GM23338 (cell line): ENCODE data around the gene EPHB6. TPM values are rescaled to one million over a fixed set of nuclear protein-coding genes. Genes with fewer than 3 reads are reported as not detected.

Source experiments
- ATAC-seq: fragments of 200-7000 bp; cut with Tn5 transposase; 3 replicates; pipeline ENCODE4 v1.9.1; 2020
- DNase-seq: peaks from one replicate; pipeline ENCODE4 v3.0.0-alpha.2; 2015; ENCODE audit warnings: low spot score
- H2AFZ ChIP-seq: fragments of 200-600 bp; sonication (generic); 2 replicates; pipeline ENCODE4 v1.8.0; 2016; ENCODE audit warnings: antibody characterized with exemption, mild to moderate bottlenecking, moderate library complexity
- H3F3A ChIP-seq: fragments of 200-600 bp; sonication (generic); replicated peaks from 2 replicates; pipeline ENCODE4 v1.8.0; 2017; ENCODE audit warnings: antibody characterized with exemption, mixed run types, low read depth
- H3K27ac ChIP-seq: fragments of 200-600 bp; sonication (generic); 2 replicates; pipeline ENCODE4 v1.6.1; 2016; ENCODE audit warnings: low read depth
- H3K27me3 ChIP-seq: fragments of 200-600 bp; sonication (generic); 2 replicates; pipeline ENCODE4 v1.8.0; 2016; ENCODE audit warnings: mild to moderate bottlenecking, mixed run types, moderate library complexity; ENCODE audit not compliant: insufficient read depth
- H3K36me3 ChIP-seq: fragments of 200-600 bp; sonication (generic); 2 replicates; pipeline ENCODE4 v1.8.0; 2016; ENCODE audit warnings: mild to moderate bottlenecking; ENCODE audit not compliant: insufficient read depth
- H3K4me1 ChIP-seq: fragments of 200-600 bp; sonication (generic); 2 replicates; pipeline ENCODE4 v1.8.0; 2016; ENCODE audit warnings: mild to moderate bottlenecking, moderate library complexity; ENCODE audit not compliant: insufficient read depth
- H3K4me2 ChIP-seq: fragments of 200-600 bp; sonication (generic); 2 replicates; pipeline ENCODE4 v1.7.1; 2017; ENCODE audit warnings: mixed run types
- H3K4me3 ChIP-seq: fragments of 200-600 bp; sonication (generic); 2 replicates; pipeline ENCODE4 v1.6.1; 2016; ENCODE audit warnings: mixed run types
- H3K79me2 ChIP-seq: fragments of 200-600 bp; sonication (generic); replicated peaks from 2 replicates; pipeline ENCODE4 v1.8.0; 2017; ENCODE audit warnings: mild to moderate bottlenecking; ENCODE audit not compliant: insufficient read depth
- H3K9me2 ChIP-seq: fragments of 200-600 bp; sonication (generic); 2 replicates; pipeline ENCODE4 v1.8.0; 2017; ENCODE audit not compliant: insufficient read depth
- H4K20me1 ChIP-seq: fragments of 200-600 bp; sonication (generic); replicated peaks from 2 replicates; pipeline ENCODE4 v1.8.0; 2017; ENCODE audit warnings: mild to moderate bottlenecking; ENCODE audit not compliant: insufficient read depth
- H3K27ac Mint-ChIP-seq: 2 replicates; pipeline ENCODE4 v1.8.0; 2020; ENCODE audit warnings: inconsistent platforms, mild to moderate bottlenecking, moderate library complexity, mixed read lengths
- H3K27me3 Mint-ChIP-seq: 3 replicates; pipeline ENCODE4 v1.8.0; 2022; ENCODE audit warnings: low read depth, mild to moderate bottlenecking, moderate library complexity, mixed read lengths, inconsistent platforms; ENCODE audit not compliant: insufficient read depth, poor library complexity
- H3K36me3 Mint-ChIP-seq: 3 replicates; pipeline ENCODE4 v1.8.0; 2021; ENCODE audit warnings: low read depth, mild to moderate bottlenecking, inconsistent platforms, moderate library complexity, mixed read lengths
- H3K4me1 Mint-ChIP-seq: 3 replicates; pipeline ENCODE4 v1.8.0; 2020; ENCODE audit warnings: mild to moderate bottlenecking, inconsistent platforms, mixed read lengths
- H3K4me3 Mint-ChIP-seq: 3 replicates; pipeline ENCODE4 v1.8.0; 2021; ENCODE audit warnings: moderate library complexity, mild to moderate bottlenecking, inconsistent platforms, mixed read lengths
- H3K9me3 Mint-ChIP-seq: 3 replicates; pipeline ENCODE4 v1.8.0; 2020; ENCODE audit warnings: moderate library complexity, mild to moderate bottlenecking, inconsistent platforms, mixed read lengths
- CREB1 ChIP-seq: fragments of 250-450 bp; sonication (Bioruptor Pico); IDR thresholded peaks from 2 replicates; pipeline ENCODE4 v1.5.0; 2020; ENCODE audit warnings: low read depth, mild to moderate bottlenecking, moderate library complexity
- EZH2phosphoT487 ChIP-seq: fragments of 200-600 bp; sonication (generic); IDR thresholded peaks from one replicate; pipeline ENCODE4 v1.8.1; 2018; ENCODE audit warnings: antibody characterized with exemption; ENCODE audit not compliant: unreplicated experiment
- JUNB ChIP-seq: IDR thresholded peaks from one replicate; pipeline ENCODE4 v1.6.1; 2016; ENCODE audit warnings: antibody characterized with exemption; ENCODE audit not compliant: unreplicated experiment
- NANOG ChIP-seq: IDR thresholded peaks from 2 replicates; pipeline ENCODE4 v1.6.1; 2016; ENCODE audit warnings: antibody characterized with exemption, borderline replicate concordance
- POLR2AphosphoS5 ChIP-seq: IDR thresholded peaks from 2 replicates; pipeline ENCODE4 v1.6.1; 2016; ENCODE audit warnings: antibody characterized with exemption, low read depth
- STAT1 ChIP-seq: IDR thresholded peaks from one replicate; pipeline ENCODE4 v1.6.1; 2016; ENCODE audit warnings: antibody characterized with exemption; ENCODE audit not compliant: unreplicated experiment
- polyA plus RNA-seq: library from polyadenylated mRNA; unstranded; fragments of >200 nt; fragmentation: Nextera tagmentation; extraction: Ambion mirVana; gene quantifications from 2 replicates; pipeline ENCODE4 v1.2.1, GENCODE V29; 2016
- total RNA-seq: library from RNA; depleted of rRNA; stranded (reverse); fragments of >200 nt; shearing (Covaris generic); gene quantifications from 2 replicates; pipeline ENCODE4 v1.2.3, GENCODE V29; 2014
- TF ChIP-seq, protein P1 (sequence below): fragments of 250-450 bp; sonication (Bioruptor Pico); IDR thresholded peaks from 2 replicates; pipeline ENCODE4 v1.5.0; 2020; ENCODE audit warnings: mild to moderate bottlenecking, moderate library complexity
- TF ChIP-seq, protein P2 (sequence below): IDR thresholded peaks from 2 replicates; pipeline ENCODE4 v1.6.1; 2016; ENCODE audit warnings: antibody characterized with exemption
- TF ChIP-seq, protein P3 (sequence below), 2 experiments: fragments of 200-600 bp in 1 of 2; sonication (generic) in 1 of 2; conservative IDR thresholded peaks; 2 replicates each; pipeline versions ENCODE4 v1.5.1 to v1.6.1; 2016 to 2017; ENCODE audit warnings: antibody characterized with exemption in 2 of 2, low read depth in 2 of 2, mild to moderate bottlenecking in 2 of 2, moderate library complexity in 1 of 2

Gene EPHB6
- total and polyA plus RNA-seq, 2 experiments from 2014 or later = 20.8 to 27.5 TPM

DNA sequence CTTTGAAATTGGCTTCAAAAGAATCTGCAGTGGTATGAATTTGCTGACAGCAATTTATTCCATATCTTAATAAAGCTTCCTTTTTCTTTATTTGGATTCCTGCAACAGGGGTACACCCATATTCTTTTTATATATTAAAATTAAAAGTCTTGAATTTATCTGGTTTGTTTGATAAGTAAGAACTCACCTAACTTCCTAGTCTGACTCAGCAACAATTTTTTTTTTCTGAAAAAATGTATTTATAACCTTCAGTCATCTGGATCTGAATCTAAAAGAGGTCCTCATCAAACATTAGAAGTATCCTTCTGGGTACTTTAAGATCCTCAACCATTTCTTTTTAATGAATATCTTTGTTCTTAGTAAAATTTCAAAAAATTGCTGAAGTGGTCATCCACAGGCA, 4.5 kb downstream of the EPHB6 start:
- Mint-ChIP-seq H3K27ac (no peak overlapping the region), H3K4me3 (no peak overlapping the region), H3K36me3 (no peaks in the 10 kb centered on the region; the same call in 2 of the 3 replicates), H3K27me3 (peaks cover 7% of the 10 kb centered on the region), H3K4me1 (peaks cover 34% of the 10 kb centered on the region), H3K9me3 (no peaks in the 10 kb centered on the region; the same call in 2 of the 3 replicates)
- H3K36me3 ChIP-seq = no peaks in the 10 kb centered on the region; the same call in none of the 2 replicates
- peaks cover 24% of the 10 kb centered on the region for H3K4me1 ChIP-seq
- DNase-seq (no peak), ATAC-seq (no peak)
- no peak overlapping the region for H3K4me3 ChIP-seq
- H3K9me2 ChIP-seq = no peaks in the 10 kb centered on the region
- H3K27ac ChIP-seq = no peak overlapping the region
- peaks cover 11% of the 10 kb centered on the region for H3K27me3 ChIP-seq
- TF ChIP-seq, protein P1, sequence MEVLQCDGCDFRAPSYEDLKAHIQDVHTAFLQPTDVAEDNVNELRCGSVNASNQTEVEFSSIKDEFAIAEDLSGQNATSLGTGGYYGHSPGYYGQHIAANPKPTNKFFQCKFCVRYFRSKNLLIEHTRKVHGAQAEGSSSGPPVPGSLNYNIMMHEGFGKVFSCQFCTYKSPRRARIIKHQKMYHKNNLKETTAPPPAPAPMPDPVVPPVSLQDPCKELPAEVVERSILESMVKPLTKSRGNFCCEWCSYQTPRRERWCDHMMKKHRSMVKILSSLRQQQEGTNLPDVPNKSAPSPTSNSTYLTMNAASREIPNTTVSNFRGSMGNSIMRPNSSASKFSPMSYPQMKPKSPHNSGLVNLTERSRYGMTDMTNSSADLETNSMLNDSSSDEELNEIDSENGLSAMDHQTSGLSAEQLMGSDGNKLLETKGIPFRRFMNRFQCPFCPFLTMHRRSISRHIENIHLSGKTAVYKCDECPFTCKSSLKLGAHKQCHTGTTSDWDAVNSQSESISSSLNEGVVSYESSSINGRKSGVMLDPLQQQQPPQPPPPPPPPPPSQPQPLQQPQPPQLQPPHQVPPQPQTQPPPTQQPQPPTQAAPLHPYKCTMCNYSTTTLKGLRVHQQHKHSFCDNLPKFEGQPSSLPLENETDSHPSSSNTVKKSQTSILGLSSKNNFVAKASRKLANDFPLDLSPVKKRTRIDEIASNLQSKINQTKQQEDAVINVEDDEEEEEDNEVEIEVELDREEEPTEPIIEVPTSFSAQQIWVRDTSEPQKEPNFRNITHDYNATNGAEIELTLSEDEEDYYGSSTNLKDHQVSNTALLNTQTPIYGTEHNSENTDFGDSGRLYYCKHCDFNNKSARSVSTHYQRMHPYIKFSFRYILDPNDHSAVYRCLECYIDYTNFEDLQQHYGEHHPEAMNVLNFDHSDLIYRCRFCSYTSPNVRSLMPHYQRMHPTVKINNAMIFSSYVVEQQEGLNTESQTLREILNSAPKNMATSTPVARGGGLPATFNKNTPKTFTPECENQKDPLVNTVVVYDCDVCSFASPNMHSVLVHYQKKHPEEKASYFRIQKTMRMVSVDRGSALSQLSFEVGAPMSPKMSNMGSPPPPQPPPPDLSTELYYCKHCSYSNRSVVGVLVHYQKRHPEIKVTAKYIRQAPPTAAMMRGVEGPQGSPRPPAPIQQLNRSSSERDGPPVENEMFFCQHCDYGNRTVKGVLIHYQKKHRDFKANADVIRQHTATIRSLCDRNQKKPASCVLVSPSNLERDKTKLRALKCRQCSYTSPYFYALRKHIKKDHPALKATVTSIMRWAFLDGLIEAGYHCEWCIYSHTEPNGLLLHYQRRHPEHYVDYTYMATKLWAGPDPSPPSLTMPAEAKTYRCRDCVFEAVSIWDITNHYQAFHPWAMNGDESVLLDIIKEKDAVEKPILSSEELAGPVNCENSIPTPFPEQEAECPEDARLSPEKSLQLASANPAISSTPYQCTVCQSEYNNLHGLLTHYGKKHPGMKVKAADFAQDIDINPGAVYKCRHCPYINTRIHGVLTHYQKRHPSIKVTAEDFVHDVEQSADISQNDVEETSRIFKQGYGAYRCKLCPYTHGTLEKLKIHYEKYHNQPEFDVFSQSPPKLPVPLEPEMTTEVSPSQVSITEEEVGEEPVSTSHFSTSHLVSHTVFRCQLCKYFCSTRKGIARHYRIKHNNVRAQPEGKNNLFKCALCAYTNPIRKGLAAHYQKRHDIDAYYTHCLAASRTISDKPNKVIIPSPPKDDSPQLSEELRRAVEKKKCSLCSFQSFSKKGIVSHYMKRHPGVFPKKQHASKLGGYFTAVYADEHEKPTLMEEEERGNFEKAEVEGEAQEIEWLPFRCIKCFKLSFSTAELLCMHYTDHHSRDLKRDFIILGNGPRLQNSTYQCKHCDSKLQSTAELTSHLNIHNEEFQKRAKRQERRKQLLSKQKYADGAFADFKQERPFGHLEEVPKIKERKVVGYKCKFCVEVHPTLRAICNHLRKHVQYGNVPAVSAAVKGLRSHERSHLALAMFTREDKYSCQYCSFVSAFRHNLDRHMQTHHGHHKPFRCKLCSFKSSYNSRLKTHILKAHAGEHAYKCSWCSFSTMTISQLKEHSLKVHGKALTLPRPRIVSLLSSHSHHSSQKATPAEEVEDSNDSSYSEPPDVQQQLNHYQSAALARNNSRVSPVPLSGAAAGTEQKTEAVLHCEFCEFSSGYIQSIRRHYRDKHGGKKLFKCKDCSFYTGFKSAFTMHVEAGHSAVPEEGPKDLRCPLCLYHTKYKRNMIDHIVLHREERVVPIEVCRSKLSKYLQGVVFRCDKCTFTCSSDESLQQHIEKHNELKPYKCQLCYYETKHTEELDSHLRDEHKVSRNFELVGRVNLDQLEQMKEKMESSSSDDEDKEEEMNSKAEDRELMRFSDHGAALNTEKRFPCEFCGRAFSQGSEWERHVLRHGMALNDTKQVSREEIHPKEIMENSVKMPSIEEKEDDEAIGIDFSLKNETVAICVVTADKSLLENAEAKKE (CRISPR knock-in tag) = no peak
- TF ChIP-seq CREB1 (no peak), STAT1 (no peak), EZH2phosphoT487 (no peak), POLR2AphosphoS5 (no peak), JUNB (no peak), NANOG (no peak)
- TF ChIP-seq, protein P2, sequence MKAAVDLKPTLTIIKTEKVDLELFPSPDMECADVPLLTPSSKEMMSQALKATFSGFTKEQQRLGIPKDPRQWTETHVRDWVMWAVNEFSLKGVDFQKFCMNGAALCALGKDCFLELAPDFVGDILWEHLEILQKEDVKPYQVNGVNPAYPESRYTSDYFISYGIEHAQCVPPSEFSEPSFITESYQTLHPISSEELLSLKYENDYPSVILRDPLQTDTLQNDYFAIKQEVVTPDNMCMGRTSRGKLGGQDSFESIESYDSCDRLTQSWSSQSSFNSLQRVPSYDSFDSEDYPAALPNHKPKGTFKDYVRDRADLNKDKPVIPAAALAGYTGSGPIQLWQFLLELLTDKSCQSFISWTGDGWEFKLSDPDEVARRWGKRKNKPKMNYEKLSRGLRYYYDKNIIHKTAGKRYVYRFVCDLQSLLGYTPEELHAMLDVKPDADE = no peak
- TF ChIP-seq, protein P3, sequence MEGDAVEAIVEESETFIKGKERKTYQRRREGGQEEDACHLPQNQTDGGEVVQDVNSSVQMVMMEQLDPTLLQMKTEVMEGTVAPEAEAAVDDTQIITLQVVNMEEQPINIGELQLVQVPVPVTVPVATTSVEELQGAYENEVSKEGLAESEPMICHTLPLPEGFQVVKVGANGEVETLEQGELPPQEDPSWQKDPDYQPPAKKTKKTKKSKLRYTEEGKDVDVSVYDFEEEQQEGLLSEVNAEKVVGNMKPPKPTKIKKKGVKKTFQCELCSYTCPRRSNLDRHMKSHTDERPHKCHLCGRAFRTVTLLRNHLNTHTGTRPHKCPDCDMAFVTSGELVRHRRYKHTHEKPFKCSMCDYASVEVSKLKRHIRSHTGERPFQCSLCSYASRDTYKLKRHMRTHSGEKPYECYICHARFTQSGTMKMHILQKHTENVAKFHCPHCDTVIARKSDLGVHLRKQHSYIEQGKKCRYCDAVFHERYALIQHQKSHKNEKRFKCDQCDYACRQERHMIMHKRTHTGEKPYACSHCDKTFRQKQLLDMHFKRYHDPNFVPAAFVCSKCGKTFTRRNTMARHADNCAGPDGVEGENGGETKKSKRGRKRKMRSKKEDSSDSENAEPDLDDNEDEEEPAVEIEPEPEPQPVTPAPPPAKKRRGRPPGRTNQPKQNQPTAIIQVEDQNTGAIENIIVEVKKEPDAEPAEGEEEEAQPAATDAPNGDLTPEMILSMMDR (conservative IDR thresholded peaks at IDR 0.05; ENCODE audit: low read depth in 2 of 2) = no peak
- no peaks in the 10 kb centered on the region for H3K79me2 ChIP-seq
- H4K20me1 ChIP-seq = no peaks in the 10 kb centered on the region
- no peak overlapping the region for H2AFZ ChIP-seq
- H3K4me2 ChIP-seq = no peak overlapping the region
- no peaks in the 10 kb centered on the region for H3F3A ChIP-seq
